Thoracic aorta (tissue), 2 donors: ENCODE data around the gene NPIPB2. TPM values are rescaled to one million over a fixed set of nuclear protein-coding genes. Genes with fewer than 3 reads are reported as not detected.
A peak's percentile ranks its signal among the peaks of the same experiment; 100 is the strongest.
"Not testable (repeated sequence)": the region's sequence is repeated elsewhere in the genome, so short reads cannot be mapped to it uniquely, and the experiment has no call there.

ENCODE experiments used
- ATAC-seq: fragments of 150-250 bp; one replicate; pipeline ENCODE4 v1.8.0; 2017; ENCODE audit warnings: low read depth; ENCODE audit not compliant: insufficient number of reproducible peaks, low FRiP score
- DNase-seq: peaks from one replicate; pipeline ENCODE4 v3.0.0-alpha.2; 2020; ENCODE audit warnings: low spot score
- H3K27ac ChIP-seq, 2 donors: fragments of 200-600 bp; sonication (generic); 1 replicate in 1 of 2; 2 replicates in 1 of 2; pipeline ENCODE4 v1.5.1; 2016; ENCODE audit warnings: mild to moderate bottlenecking in 2 of 2, moderate library complexity in 2 of 2
- H3K27me3 ChIP-seq: fragments of 200-600 bp; sonication (generic); replicated peaks from 2 replicates; pipeline ENCODE4 v1.6.0; 2016; ENCODE audit warnings: mild to moderate bottlenecking; ENCODE audit not compliant: insufficient read depth
- H3K36me3 ChIP-seq: fragments of 200-600 bp; sonication (generic); one replicate; pipeline ENCODE4 v1.5.1; 2016
- H3K4me1 ChIP-seq, 2 donors: fragments of 200-600 bp; sonication (generic); 1 replicate in 1 of 2; 2 replicates in 1 of 2; pipeline versions ENCODE4 v1.5.1 to v1.6.0; 2016; ENCODE audit warnings: low read depth in 2 of 2, mild to moderate bottlenecking in 1 of 2; ENCODE audit not compliant: control insufficient read depth in 1 of 2
- H3K4me3 ChIP-seq: fragments of 200-600 bp; sonication (generic); 2 replicates; pipeline ENCODE4 v1.5.1; 2016; ENCODE audit warnings: mild to moderate bottlenecking
- H3K9me3 ChIP-seq: fragments of 200-600 bp; sonication (generic); 2 replicates; pipeline ENCODE4 v1.5.1; 2016
- total RNA-seq, 2 donors: library from RNA; depleted of rRNA; stranded (reverse); fragments of >200 nt; gene quantifications; one replicate each; pipeline versions ENCODE4 v1.1.0 to v1.2.3, GENCODE V29; 2016
- TF ChIP-seq, protein P1 (sequence below): fragments of 200-600 bp; sonication (generic); IDR thresholded peaks from one replicate; pipeline ENCODE4 v1.5.1; 2019; ENCODE audit warnings: antibody characterized with exemption

The NPIPB2 gene
- total RNA-seq, 2 donors from 2014 or later, result 9.9 to 18.5 TPM

DNA sequence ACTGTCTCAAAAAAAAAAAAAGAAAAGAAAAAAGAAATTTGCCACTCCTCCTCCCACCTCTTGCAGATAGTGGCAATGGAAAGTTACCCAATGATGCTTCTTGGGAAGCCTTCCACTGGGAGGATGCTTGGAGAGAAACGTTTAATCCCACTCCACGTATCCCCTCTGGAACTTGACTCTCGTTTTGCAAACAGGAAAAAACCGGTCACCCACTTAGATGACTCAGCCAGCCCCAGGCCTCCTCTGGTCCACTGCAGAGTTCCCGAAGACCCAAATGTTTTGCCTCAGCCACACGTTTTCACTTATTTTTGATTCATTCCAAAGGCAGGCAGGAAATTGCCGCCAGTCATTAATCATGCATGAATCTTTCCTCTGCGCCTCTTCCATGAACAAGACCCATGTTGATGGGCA lies 13.9 kb upstream of the NPIPB2 start:
- no peaks in the 10 kb centered on the region for H3K36me3 ChIP-seq
- ATAC-seq (no peak), DNase-seq (no peak)
- TF ChIP-seq, protein P1, sequence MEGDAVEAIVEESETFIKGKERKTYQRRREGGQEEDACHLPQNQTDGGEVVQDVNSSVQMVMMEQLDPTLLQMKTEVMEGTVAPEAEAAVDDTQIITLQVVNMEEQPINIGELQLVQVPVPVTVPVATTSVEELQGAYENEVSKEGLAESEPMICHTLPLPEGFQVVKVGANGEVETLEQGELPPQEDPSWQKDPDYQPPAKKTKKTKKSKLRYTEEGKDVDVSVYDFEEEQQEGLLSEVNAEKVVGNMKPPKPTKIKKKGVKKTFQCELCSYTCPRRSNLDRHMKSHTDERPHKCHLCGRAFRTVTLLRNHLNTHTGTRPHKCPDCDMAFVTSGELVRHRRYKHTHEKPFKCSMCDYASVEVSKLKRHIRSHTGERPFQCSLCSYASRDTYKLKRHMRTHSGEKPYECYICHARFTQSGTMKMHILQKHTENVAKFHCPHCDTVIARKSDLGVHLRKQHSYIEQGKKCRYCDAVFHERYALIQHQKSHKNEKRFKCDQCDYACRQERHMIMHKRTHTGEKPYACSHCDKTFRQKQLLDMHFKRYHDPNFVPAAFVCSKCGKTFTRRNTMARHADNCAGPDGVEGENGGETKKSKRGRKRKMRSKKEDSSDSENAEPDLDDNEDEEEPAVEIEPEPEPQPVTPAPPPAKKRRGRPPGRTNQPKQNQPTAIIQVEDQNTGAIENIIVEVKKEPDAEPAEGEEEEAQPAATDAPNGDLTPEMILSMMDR, result no peak
- no peak overlapping the region for H3K4me3 ChIP-seq
- no peaks in the 10 kb centered on the region for H3K27me3 ChIP-seq
- H3K27ac ChIP-seq, result no peak overlapping the region
- H3K4me1 ChIP-seq, result no peaks in the 10 kb centered on the region
- H3K9me3 ChIP-seq, result no peaks in the 10 kb centered on the region

- not testable (repeated sequence) for DNase-seq, H3K36me3 ChIP-seq, H3K4me3 ChIP-seq, H3K9me3 ChIP-seq, ATAC-seq, H3K4me1 ChIP-seq, H3K27ac ChIP-seq, H3K27me3 ChIP-seq
Measured at GRCh38 chr16:11953576-11953975, 11.7 kb upstream of the NPIPB2 start.

DNA sequence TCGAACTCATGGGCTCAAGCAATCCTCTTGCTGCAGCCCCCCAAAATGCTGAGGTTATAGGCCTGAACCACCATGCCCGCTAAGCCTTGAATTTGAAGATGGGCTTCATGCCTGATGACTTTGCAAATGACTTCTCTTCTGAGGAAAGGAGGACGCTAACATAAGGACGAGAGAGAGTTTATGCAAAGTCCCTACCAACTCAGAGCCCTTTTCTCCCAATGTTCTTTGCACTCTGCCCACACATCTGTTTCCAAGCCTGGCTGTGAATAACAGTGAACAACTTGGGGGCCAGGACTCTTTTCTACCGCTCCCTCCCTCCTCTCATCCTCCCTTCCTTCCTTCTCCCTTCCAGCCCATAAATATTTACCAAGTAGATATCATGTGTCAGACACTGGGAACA lies 8.5 kb upstream of the NPIPB2 start:
- H3K36me3 ChIP-seq, result no peaks in the 10 kb centered on the region
- DNase-seq (no peak), ATAC-seq (no peak)
- H3K27me3 ChIP-seq, result no peaks in the 10 kb centered on the region
- H3K9me3 ChIP-seq, result no peaks in the 10 kb centered on the region
- TF ChIP-seq, protein P1, result no peak
- no peak overlapping the region for H3K27ac ChIP-seq
- no peak overlapping the region for H3K4me3 ChIP-seq
- H3K4me1 ChIP-seq, result no peaks in the 10 kb centered on the region

DNA sequence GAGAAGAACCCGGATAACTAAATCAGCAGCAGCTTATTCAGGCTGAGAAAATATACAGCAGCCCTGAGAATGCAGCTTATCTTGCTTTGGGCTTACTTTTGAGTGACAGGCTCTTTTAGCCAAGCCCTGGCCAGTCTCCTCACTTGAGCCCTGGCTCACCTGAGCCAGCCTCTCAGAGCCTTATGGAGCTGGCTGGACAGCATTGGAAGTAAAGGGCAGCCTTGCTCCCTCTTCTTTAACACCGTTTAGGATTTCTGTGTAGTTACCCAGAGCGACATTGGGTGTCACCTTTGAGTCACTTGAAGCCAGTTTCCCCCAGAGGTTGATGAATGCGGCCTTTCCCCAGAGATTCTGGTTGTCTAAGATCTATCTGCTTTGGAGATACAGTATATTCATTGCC lies 7.7 kb upstream of the NPIPB2 start:
- Histone ChIP-seq H3K9me3 (no peaks in the 10 kb centered on the region), H3K27me3 (no peaks in the 10 kb centered on the region), H3K27ac (no peak overlapping the region), H3K36me3 (no peaks in the 10 kb centered on the region), H3K4me3 (no peak overlapping the region), H3K4me1 (no peaks in the 10 kb centered on the region)
- DNase-seq (no peak), ATAC-seq (no peak)
- TF ChIP-seq, protein P1, result peak; percentile 34

GRCh38 chr16:11948819-11949218 lies 7.0 kb upstream of the NPIPB2 start:
- no peaks in the 10 kb centered on the region for H3K36me3 ChIP-seq
- H3K4me1 ChIP-seq, result no peaks in the 10 kb centered on the region
- H3K27ac ChIP-seq, result no peak overlapping the region
- ATAC-seq (no peak), DNase-seq (no peak)
- TF ChIP-seq, protein P1, result no peak
- H3K9me3 ChIP-seq, result no peaks in the 10 kb centered on the region
- no peaks in the 10 kb centered on the region for H3K27me3 ChIP-seq
- no peak overlapping the region for H3K4me3 ChIP-seq

GRCh38 chr16:11946433-11946832 lies 4.6 kb upstream of the NPIPB2 start:
- Histone ChIP-seq H3K4me1 (no peaks in the 10 kb centered on the region), H3K27me3 (no peaks in the 10 kb centered on the region), H3K36me3 (no peaks in the 10 kb centered on the region), H3K9me3 (no peaks in the 10 kb centered on the region), H3K4me3 (no peak overlapping the region), H3K27ac (no peak overlapping the region)
- ATAC-seq, result no peak
- DNase-seq, result no peak
- TF ChIP-seq, protein P1, result no peak

DNA sequence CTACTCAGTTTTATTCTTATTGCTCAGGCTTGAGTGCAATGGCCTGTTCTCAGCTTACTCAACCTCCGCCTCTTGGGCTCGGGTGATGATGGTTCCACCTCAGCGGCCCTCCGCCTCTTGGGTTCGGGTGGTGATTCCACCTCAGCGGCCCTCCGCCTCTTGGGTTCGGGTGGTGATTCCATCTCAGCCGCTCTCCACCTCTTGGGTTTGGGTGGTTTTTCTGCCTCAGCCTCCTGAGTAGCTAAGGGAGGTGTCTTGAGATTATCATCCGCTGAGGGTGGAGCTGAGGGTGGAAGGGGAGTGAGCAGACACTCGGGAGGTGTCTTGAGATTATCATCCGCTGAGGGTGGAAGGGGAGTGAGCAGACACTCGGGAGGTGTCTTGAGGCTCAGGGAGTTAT lies 14.5 kb downstream of the NPIPB2 start:
- not testable (repeated sequence) for H3K4me3 ChIP-seq, ATAC-seq, H3K27ac ChIP-seq, H3K36me3 ChIP-seq, H3K4me1 ChIP-seq, H3K27me3 ChIP-seq, H3K9me3 ChIP-seq, DNase-seq

GRCh38 chr16:11924046-11924445 lies 17.8 kb downstream of the NPIPB2 start:
- DNase-seq, H3K27me3 ChIP-seq, H3K4me1 ChIP-seq, H3K4me3 ChIP-seq, H3K36me3 ChIP-seq, H3K27ac ChIP-seq, ATAC-seq, H3K9me3 ChIP-seq: not testable (repeated sequence)
